Spleen (tissue), 11 donors: Measurements from ENCODE around the gene LDLRAP1. TPM values are rescaled to one million over a fixed set of nuclear protein-coding genes. Genes with fewer than 3 reads are reported as not detected.
A peak's percentile ranks its signal among the peaks of the same experiment; 100 is the strongest.

Source experiments
- DNase-seq: peaks from one replicate; pipeline ENCODE4 v3.0.0-alpha.2; 2020
- H3K27ac ChIP-seq, 8 donors: fragments of 200-600 bp; sonication (generic) in 7 of 8; 1 replicate in 4 of 8; 2 replicates in 4 of 8; pipeline versions ENCODE4 v1.5.0 to v1.8.0; 2016 to 2021; ENCODE audit warnings: inconsistent platforms in 4 of 8, mild to moderate bottlenecking in 4 of 8, moderate library complexity in 1 of 8
- H3K27me3 ChIP-seq, 7 donors: fragments of 200-600 bp; sonication (generic) in 6 of 7; replicated peaks in 1 of 7; 1 replicate in 4 of 7; 2 replicates in 3 of 7; pipeline versions ENCODE4 v1.5.0 to v1.8.0; 2016 to 2021; ENCODE audit warnings: inconsistent platforms in 3 of 7, mild to moderate bottlenecking in 1 of 7
- H3K36me3 ChIP-seq, 6 donors: fragments of 200-600 bp; sonication (generic) in 5 of 6; 1 replicate in 4 of 6; 2 replicates in 2 of 6; pipeline versions ENCODE4 v1.5.0 to v1.8.0; 2016 to 2021; ENCODE audit warnings: inconsistent platforms in 2 of 6
- H3K4me1 ChIP-seq, 6 donors: fragments of 200-600 bp; sonication (generic) in 5 of 6; 1 replicate in 3 of 6; 2 replicates in 3 of 6; pipeline versions ENCODE4 v1.5.0 to v1.8.0; 2016 to 2021; ENCODE audit warnings: inconsistent platforms in 3 of 6
- H3K4me3 ChIP-seq, 8 donors: fragments of 200-600 bp; sonication (generic) in 7 of 8; 1 replicate in 4 of 8; 2 replicates in 4 of 8; pipeline versions ENCODE4 v1.5.0 to v1.8.0; 2016 to 2021; ENCODE audit warnings: inconsistent platforms in 4 of 8, mild to moderate bottlenecking in 4 of 8, moderate library complexity in 2 of 8
- H3K9me3 ChIP-seq, 8 donors: fragments of 200-600 bp; sonication (generic) in 7 of 8; 1 replicate in 4 of 8; 2 replicates in 4 of 8; pipeline versions ENCODE4 v1.5.0 to v1.8.0; 2016 to 2021; ENCODE audit warnings: inconsistent platforms in 4 of 8
- CTCF ChIP-seq, 11 experiments: fragments of 200-600 bp in 7 of 11; fragments of 450-650 bp in 4 of 11; sonication (generic) in 4 of 11; IDR thresholded peaks in 8 of 11; conservative IDR thresholded peaks in 3 of 11; 1 replicate in 7 of 11; 2 replicates in 4 of 11; pipeline versions ENCODE4 v1.4.0 to v1.8.0; 2016 to 2021; ENCODE audit warnings: antibody characterized with exemption in 11 of 11, inconsistent platforms in 4 of 11, mild to moderate bottlenecking in 1 of 11
- POLR2A ChIP-seq, 3 donors: fragments of 450-650 bp; IDR thresholded peaks; one replicate each; pipeline ENCODE4 v1.5.1; 2017; ENCODE audit warnings: antibody characterized with exemption in 3 of 3, mild to moderate bottlenecking in 1 of 3
- POLR2AphosphoS5 ChIP-seq, 3 donors: sonication (generic); formaldehyde crosslinking; IDR thresholded peaks; one replicate each; pipeline ENCODE4 v1.5.1; 2017; ENCODE audit warnings: antibody characterized with exemption in 3 of 3
- WGBS, 5 donors: extraction: QIAGEN DNeasy Blood & Tissue Kit in 3 of 5; methylation state at CpG; one replicate each; pipeline versions ENCODE4 v1.1.5 to v1.1.7; 2013 to 2018; 5-methylcytosine and 5-hydroxymethylcytosine counted together
- intact Hi-C: fragments of 100-400 bp; cut with DNase I; formaldehyde crosslinking; loops from one replicate; pipeline ENCODE4 v1.15.0; 2023; ENCODE audit warnings: low total_unique reads
- polyA plus RNA-seq, 3 donors: library from polyadenylated mRNA; stranded (reverse); fragments of 200-250 nt; gene quantifications; one replicate each; pipeline ENCODE4 v1.2.1, GENCODE V29; 2013
- total RNA-seq, 7 donors: library from RNA; depleted of rRNA in 3 of 7; stranded (reverse); fragments of >200 nt in 3 of 7; fragmentation: NEBNext Ultra II Directional in 4 of 7; extraction: Animal tissue kit (Norgen Biotek cat#: 25700) in 4 of 7; gene quantifications; one replicate each; pipeline versions ENCODE4 v1.1.0 to v1.2.1, GENCODE V29; 2016 to 2021
- donor health status: healthy with polysubstance abuse.
- donor health status: DM: no; HTN: no; CAD: no; lungs with moderate emphysema.
- donor health status: DM: no; HTN: no; CAD: no.
- donor health status: Bipolar disorder and iron deficiency.
- donor health status: healthy.
- donor health status: DM: no; HTN: no; CAD: no.
- donor health status: DM: yes; HTN: yes; CAD: no.

Gene LDLRAP1
- total and polyA plus RNA-seq, 10 donors, result 21.7 to 105 (median 72.4) TPM

GRCh38 chr1:25608488-25609178, 65.2 kb downstream of the LDLRAP1 start:
- Histone ChIP-seq H3K36me3 (no peaks in the 10 kb centered on the region), H3K4me3 (peak overlapping the region in 4 of 8 donors; percentile 9 to 49 (median 12)), H3K27me3 (peaks cover 0 to 7% (median 0%) of the 10 kb centered on the region in 7 donors), H3K27ac (no peak overlapping the region), H3K9me3 (no peaks in the 10 kb centered on the region), H3K4me1 (peaks cover 0 to 35% (median 27%) of the 10 kb centered on the region in 6 donors)
- DNase-seq, result peak; percentile 93
- WGBS, 5 donors, result 17 to 25% (median 20%) methylated on average over 15 of the region's 15 CpGs
- intact Hi-C loops, result no loop called here
- TF ChIP-seq POLR2AphosphoS5 (IDR thresholded peaks at IDR 0.05) (peak; percentile 21 to 36 (median 32)), POLR2A (IDR thresholded peaks at IDR 0.05) (no peak), CTCF (IDR thresholded peaks at IDR 0.05 in 8 of 11, conservative IDR thresholded peaks at IDR 0.05 in 3 of 11) (peak; percentile 32 to 72 (median 62))

GRCh38 chr1:25609921-25610320, 66.5 kb downstream of the LDLRAP1 start:
- intact Hi-C loops, result loop anchor here (5.0 kb wide), 1 partner anchor 192 kb away; the partner anchor contains the start of gene SELENON
- TF ChIP-seq POLR2A (IDR thresholded peaks at IDR 0.05) (no peak), CTCF (IDR thresholded peaks at IDR 0.05 in 8 of 11, conservative IDR thresholded peaks at IDR 0.05 in 3 of 11) (no peak), POLR2AphosphoS5 (IDR thresholded peaks at IDR 0.05) (no peak)
- Histone ChIP-seq H3K27me3 (peaks cover 0 to 7% (median 0%) of the 10 kb centered on the region in 7 donors), H3K4me3 (no peak overlapping the region), H3K4me1 (peaks cover 0 to 43% (median 29%) of the 10 kb centered on the region in 6 donors), H3K36me3 (no peaks in the 10 kb centered on the region), H3K27ac (peak overlapping the region in 4 of 8 donors; percentile 29 to 65 (median 38)), H3K9me3 (no peaks in the 10 kb centered on the region)
- no peak for DNase-seq
- 59 to 70% (median 60%) methylated on average over 6 of the region's 6 CpGs for WGBS, 5 donors

- Histone ChIP-seq H3K27me3 (peaks cover 0 to 7% (median 0%) of the 10 kb centered on the region in 7 donors), H3K27ac (no peak overlapping the region), H3K4me3 (no peak overlapping the region), H3K36me3 (no peaks in the 10 kb centered on the region), H3K9me3 (no peaks in the 10 kb centered on the region), H3K4me1 (peaks cover 9 to 54% (median 40%) of the 10 kb centered on the region in 6 donors)
- no peak for DNase-seq
- intact Hi-C loops, result loop anchor here (5.0 kb wide), 1 partner anchor 191 kb away; the partner anchor contains the start of gene SELENON
- WGBS, 5 donors, result 61 to 72% (median 67%) methylated on average over 8 of the region's 8 CpGs
- TF ChIP-seq POLR2AphosphoS5 (IDR thresholded peaks at IDR 0.05), result no peak
- peak in 2 of 11 experiments; percentile 3 to 33 for TF ChIP-seq CTCF (IDR thresholded peaks at IDR 0.05 in 8 of 11, conservative IDR thresholded peaks at IDR 0.05 in 3 of 11)
- no peak for TF ChIP-seq POLR2A (IDR thresholded peaks at IDR 0.05)
Observed at GRCh38 chr1:25610822-25611630, 67.6 kb downstream of the LDLRAP1 start.
